ENCODE results near the gene SAMM50. TPM values are rescaled to one million over a fixed set of nuclear protein-coding genes. Genes with fewer than 3 reads are reported as not detected.

SAMM50 gene
- total RNA-seq, 6 experiments from 2014 or later, result 17.5 to 39.5 (median 21.0) TPM

DNA sequence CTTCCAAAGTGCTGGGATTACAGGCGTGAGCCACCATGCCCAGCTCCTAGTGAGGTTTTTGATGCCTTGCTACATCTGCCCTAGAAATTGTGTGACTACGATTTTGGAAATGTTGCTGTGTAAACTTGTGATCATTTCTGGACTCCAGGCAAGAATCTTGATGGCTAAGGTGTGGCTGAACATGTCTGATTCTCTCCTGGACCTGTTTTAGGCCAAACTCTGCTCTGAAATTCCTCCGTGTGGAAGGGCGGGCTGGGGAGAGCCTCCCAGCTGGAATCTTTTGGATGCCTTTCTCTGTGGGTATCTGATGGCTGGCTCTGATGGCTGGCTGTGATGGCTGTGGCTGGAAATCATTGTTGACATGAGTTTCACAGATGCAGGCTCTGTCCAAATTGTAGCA, 23.5 kb upstream of the SAMM50 start:
- DNase-seq (no peak), ATAC-seq (no peak)
- Histone ChIP-seq H3K27ac (no peak overlapping the region), H3K9me3 (no peaks in the 10 kb centered on the region), H3K4me3 (no peak overlapping the region), H3K27me3 (no peaks in the 10 kb centered on the region), H3K36me3 (peaks cover 0 to 81% (median 40%) of the 10 kb centered on the region in 4 donors), H3K4me1 (peaks cover 0 to 35% (median 12%) of the 10 kb centered on the region in 4 donors)
- no peak for TF ChIP-seq POLR2A (IDR thresholded peaks at IDR 0.05)
- intact Hi-C loops (cut with DNase I), result no loop called here
- WGBS (ENCODE audit: insufficient coverage, low coverage, low lambda C conversion rate, missing lambda C conversion rate), result 89% methylated on average over 4 of the region's 4 CpGs

GRCh38 chr22:43941449-43941848, 13.8 kb upstream of the SAMM50 start:
- WGBS (ENCODE audit: insufficient coverage, low coverage, low lambda C conversion rate, missing lambda C conversion rate), result 78% methylated on average over 5 of the region's 6 CpGs
- Histone ChIP-seq H3K4me3 (no peak overlapping the region), H3K9me3 (no peaks in the 10 kb centered on the region), H3K4me1 (no peaks in the 10 kb centered on the region), H3K27me3 (no peaks in the 10 kb centered on the region), H3K27ac (no peak overlapping the region), H3K36me3 (peaks cover 0 to 97% (median 47%) of the 10 kb centered on the region in 4 donors)
- intact Hi-C loops (cut with DNase I), result no loop called here
- DNase-seq, result no peak
- ATAC-seq, result no peak
- no peak for TF ChIP-seq POLR2A (IDR thresholded peaks at IDR 0.05)

- Histone ChIP-seq H3K27ac (no peak overlapping the region), H3K4me1 (no peaks in the 10 kb centered on the region), H3K9me3 (no peaks in the 10 kb centered on the region), H3K27me3 (no peaks in the 10 kb centered on the region), H3K36me3 (peaks cover 0 to 93% (median 36%) of the 10 kb centered on the region in 4 donors), H3K4me3 (no peak overlapping the region)
- intact Hi-C loops (cut with DNase I), result no loop called here
- no peak for DNase-seq
- WGBS (ENCODE audit: insufficient coverage, low coverage, low lambda C conversion rate, missing lambda C conversion rate), result 56% methylated on average over 7 of the region's 20 CpGs
- TF ChIP-seq, protein P1, sequence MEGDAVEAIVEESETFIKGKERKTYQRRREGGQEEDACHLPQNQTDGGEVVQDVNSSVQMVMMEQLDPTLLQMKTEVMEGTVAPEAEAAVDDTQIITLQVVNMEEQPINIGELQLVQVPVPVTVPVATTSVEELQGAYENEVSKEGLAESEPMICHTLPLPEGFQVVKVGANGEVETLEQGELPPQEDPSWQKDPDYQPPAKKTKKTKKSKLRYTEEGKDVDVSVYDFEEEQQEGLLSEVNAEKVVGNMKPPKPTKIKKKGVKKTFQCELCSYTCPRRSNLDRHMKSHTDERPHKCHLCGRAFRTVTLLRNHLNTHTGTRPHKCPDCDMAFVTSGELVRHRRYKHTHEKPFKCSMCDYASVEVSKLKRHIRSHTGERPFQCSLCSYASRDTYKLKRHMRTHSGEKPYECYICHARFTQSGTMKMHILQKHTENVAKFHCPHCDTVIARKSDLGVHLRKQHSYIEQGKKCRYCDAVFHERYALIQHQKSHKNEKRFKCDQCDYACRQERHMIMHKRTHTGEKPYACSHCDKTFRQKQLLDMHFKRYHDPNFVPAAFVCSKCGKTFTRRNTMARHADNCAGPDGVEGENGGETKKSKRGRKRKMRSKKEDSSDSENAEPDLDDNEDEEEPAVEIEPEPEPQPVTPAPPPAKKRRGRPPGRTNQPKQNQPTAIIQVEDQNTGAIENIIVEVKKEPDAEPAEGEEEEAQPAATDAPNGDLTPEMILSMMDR (IDR thresholded peaks at IDR 0.05), result no peak
- TF ChIP-seq POLR2A (IDR thresholded peaks at IDR 0.05), result no peak
- ATAC-seq, result peak in 2 of 4 donors; percentile 5 to 19
These were observed 10.4 kb upstream of the SAMM50 start for GRCh38 chr22:43944670-43945430.

- no peak overlapping the region for H3K4me3 ChIP-seq
- intact Hi-C loops (cut with DNase I), result no loop called here
- H3K9me3 ChIP-seq, result no peaks in the 10 kb centered on the region
- H3K36me3 ChIP-seq, result peaks cover 0 to 85% (median 31%) of the 10 kb centered on the region in 4 donors
- no peaks in the 10 kb centered on the region for H3K4me1 ChIP-seq
- ATAC-seq (peak; percentile 86 to 92 (median 88)), DNase-seq (peak; percentile 70 to 73 (median 70))
- 0% methylated on average over 2 of the region's 12 CpGs for WGBS (ENCODE audit: insufficient coverage, low coverage, low lambda C conversion rate, missing lambda C conversion rate)
- no peaks in the 10 kb centered on the region for H3K27me3 ChIP-seq
- no peak overlapping the region for H3K27ac ChIP-seq
- no peak for TF ChIP-seq POLR2A (IDR thresholded peaks at IDR 0.05)
- TF ChIP-seq, protein P1 (IDR thresholded peaks at IDR 0.05), result peak; percentile 49 to 67 (median 66)
These were observed 9.4 kb upstream of the SAMM50 start for GRCh38 chr22:43945632-43946383.

- H3K27me3 ChIP-seq, result no peaks in the 10 kb centered on the region
- 69% methylated on average over 6 of the region's 7 CpGs for WGBS (ENCODE audit: insufficient coverage, low coverage, low lambda C conversion rate, missing lambda C conversion rate)
- DNase-seq (no peak), ATAC-seq (no peak)
- no peak for TF ChIP-seq POLR2A (IDR thresholded peaks at IDR 0.05)
- TF ChIP-seq, protein P1 (IDR thresholded peaks at IDR 0.05), result no peak
- intact Hi-C loops (cut with DNase I), result no loop called here
- H3K4me3 ChIP-seq, result no peak overlapping the region
- H3K9me3 ChIP-seq, result no peaks in the 10 kb centered on the region
- peaks cover 0 to 83% (median 29%) of the 10 kb centered on the region in 4 donors for H3K36me3 ChIP-seq
- H3K27ac ChIP-seq, result no peak overlapping the region
- no peaks in the 10 kb centered on the region for H3K4me1 ChIP-seq
These were observed 8.9 kb upstream of the SAMM50 start for GRCh38 chr22:43946384-43946667.
